ENCODE data around the gene CEACAM4. TPM values are rescaled to one million over a fixed set of nuclear protein-coding genes. Genes with fewer than 3 reads are reported as not detected.

The CEACAM4 gene
- total and polyA plus RNA-seq, 2 of the 8 experiments (the other 6 are each of a cell fraction or from before 2014, with no cell fraction given) = not detected

- CTCF ChIA-PET (ENCODE audit: partially characterized antibody) = interaction anchor here (1.4 kb wide), 2 partner anchors 21 to 57 kb away, joined by 3 to 4 read pairs; no protein-coding TSS in a partner anchor
- no peak overlapping the region for H3K23ac ChIP-seq (ENCODE audit: insufficient read length)
Measured at GRCh38 chr19:41584931-41585330, 41.9 kb downstream of the CEACAM4 start.

More at GRCh38 chr19:41584931-41585330, 41.9 kb downstream of the CEACAM4 start:
- Histone ChIP-seq H3K4me3 (ENCODE audit: extremely low read depth in 1 of 4, insufficient read depth in 2 of 4, low read depth in 3 of 4, low read length in 4 of 4) (no peak overlapping the region), H2BK20ac (ENCODE audit: low read length) (no peak overlapping the region), H3K9ac (replicated peaks in 1 of 4; ENCODE audit: extremely low read depth in 1 of 4, low read depth in 3 of 4, low read length in 3 of 4) (no peak overlapping the region), H4K20me1 (replicated peaks in 1 of 2; ENCODE audit: control insufficient read depth in 1 of 2, insufficient read depth in 2 of 2, low read length in 2 of 2) (no peaks in the 10 kb centered on the region), H4K91ac (replicated peaks; ENCODE audit: insufficient read length, low read length) (no peak overlapping the region), H3K79me1 (ENCODE audit: low read depth, low read length) (no peaks in the 10 kb centered on the region), H4K8ac (ENCODE audit: extremely low read depth, insufficient read depth, low read length) (no peak overlapping the region), H3K14ac (ENCODE audit: insufficient read length) (no peak overlapping the region), H2BK120ac (replicated peaks; ENCODE audit: low read depth, low read length) (no peak overlapping the region), H3K4me2 (ENCODE audit: insufficient read depth in 1 of 2, low read depth in 2 of 2, low read length in 2 of 2) (no peak overlapping the region), H2BK12ac (ENCODE audit: low read depth, low read length) (no peak overlapping the region), H3K4ac (replicated peaks; ENCODE audit: insufficient read length, low read depth, low read length) (no peak overlapping the region), H2AK5ac (ENCODE audit: low read depth, low read length) (no peak overlapping the region), H4K5ac (ENCODE audit: insufficient read length, low read depth, low read length) (no peak overlapping the region), H3K36me3 (ENCODE audit: control insufficient read depth in 2 of 4, insufficient read depth in 4 of 4, low read length in 3 of 4) (no peaks in the 10 kb centered on the region), H3K9me3 (ENCODE audit: insufficient read depth in 2 of 2, low read depth in 1 of 2, low read length in 1 of 2) (peaks cover 74 to 90% of the 10 kb centered on the region in 2 experiments), H3K27me3 (replicated peaks in 1 of 4; ENCODE audit: control insufficient read depth in 3 of 4, extremely low read depth in 1 of 4, insufficient read depth in 3 of 4, low read length in 3 of 4) (no peaks in the 10 kb centered on the region), H2BK15ac (ENCODE audit: low read length) (no peak overlapping the region), H3K79me2 (ENCODE audit: control insufficient read depth in 1 of 2, insufficient read depth in 2 of 2, low read length in 2 of 2) (no peaks in the 10 kb centered on the region), H3K18ac (ENCODE audit: extremely low read depth, low read length) (no peak overlapping the region), H3K27ac (ENCODE audit: low read depth, low read length) (no peak overlapping the region), H2BK5ac (ENCODE audit: low read depth, low read length) (no peak overlapping the region), H3K56ac (replicated peaks; ENCODE audit: insufficient read length, low read depth, low read length) (no peak overlapping the region), H3K4me1 (replicated peaks in 1 of 4; ENCODE audit: control insufficient read depth in 3 of 4, insufficient read depth in 4 of 4, low read length in 3 of 4) (no peaks in the 10 kb centered on the region), H2AFZ (ENCODE audit: low read length) (no peak overlapping the region), H3K23me2 (ENCODE audit: low read depth, low read length) (no peaks in the 10 kb centered on the region)
- POLR2A ChIA-PET (ENCODE audit: partially characterized antibody) = no interaction called here
- DNase-seq (ENCODE audit: low read depth in 1 of 2, low spot score in 2 of 2) (no peak), FAIRE-seq (no peak)
- 63% methylated on average over 1 of the region's 1 CpG; no CpG with 5 or more reads in 1 of the 2 experiments for WGBS, 2 experiments (ENCODE audit: extremely low coverage in 1 of 2, insufficient coverage in 1 of 2, insufficient read length in 1 of 2, insufficient replicate concordance in 2 of 2, low coverage in 1 of 2, low lambda C conversion rate in 2 of 2, missing lambda C conversion rate in 1 of 2)
- no peak for TF ChIP-seq FOSL1 (IDR thresholded peaks at IDR 0.05; ENCODE audit: insufficient read depth, low read depth, low read length)
